H1 (cell line): ENCODE results near the gene ADAMTS14. TPM values are rescaled to one million over a fixed set of nuclear protein-coding genes. Genes with fewer than 3 reads are reported as not detected.

Source experiments
- CTCF ChIA-PET: fragments of 300-600 bp; sonication (Branson Sonifier 250); formaldehyde crosslinking; loops from one replicate; lab custom pipeline; 2021; ENCODE audit not compliant: partially characterized antibody; lab: Charles Lee
- POLR2A ChIA-PET: fragments of 300-600 bp; sonication (Branson Sonifier 250); formaldehyde crosslinking; loops from one replicate; lab custom pipeline; 2021; ENCODE audit warnings: inconsistent platforms; ENCODE audit not compliant: partially characterized antibody; lab: Charles Lee
- DNase-seq, 2 experiments: peaks; one replicate each; pipeline versions ENCODE4 v3.0.0 to v3.0.0-alpha.2; 2010 to 2022; ENCODE audit warnings: low spot score in 2 of 2, low read depth in 1 of 2, mixed read lengths in 1 of 2
- FAIRE-seq: peaks from 2 replicates; lab custom pipeline; 2011; peaks lifted over from hg19 to GRCh38; lab: Jason Lieb, UNC
- H2AFZ ChIP-seq: 2 replicates; pipeline ENCODE4 v1.8.1; 2012; ENCODE audit warnings: low read length, inconsistent platforms
- H2AK5ac ChIP-seq: 2 replicates; pipeline ENCODE4 v1.6.1; 2013; ENCODE audit warnings: low read depth, low read length
- H2BK120ac ChIP-seq: replicated peaks from 2 replicates; pipeline ENCODE3; 2013; ENCODE audit warnings: low read depth, low read length, inconsistent platforms
- H2BK12ac ChIP-seq: 2 replicates; pipeline ENCODE4 v1.6.1; 2013; ENCODE audit warnings: low read depth, low read length
- H2BK15ac ChIP-seq: 2 replicates; pipeline ENCODE4 v1.6.1; 2013; ENCODE audit warnings: low read length
- H2BK20ac ChIP-seq: 2 replicates; pipeline ENCODE4 v1.6.1; 2013; ENCODE audit warnings: low read length
- H2BK5ac ChIP-seq: 2 replicates; pipeline ENCODE4 v1.6.1; 2013; ENCODE audit warnings: low read depth, low read length
- H3K14ac ChIP-seq: 2 replicates; pipeline ENCODE4 v1.6.1; 2013; ENCODE audit warnings: inconsistent platforms; ENCODE audit not compliant: insufficient read length
- H3K18ac ChIP-seq: 2 replicates; pipeline ENCODE4 v1.6.1; 2013; ENCODE audit warnings: low read length; ENCODE audit errors: extremely low read depth
- H3K23ac ChIP-seq: 2 replicates; pipeline ENCODE4 v1.6.1; 2013; ENCODE audit warnings: inconsistent platforms; ENCODE audit not compliant: insufficient read length
- H3K23me2 ChIP-seq: 2 replicates; pipeline ENCODE4 v1.6.1; 2013; ENCODE audit warnings: low read depth, low read length
- H3K27ac ChIP-seq: 2 replicates; pipeline ENCODE4 v1.6.1; 2011; ENCODE audit warnings: low read depth, low read length, inconsistent platforms
- H3K27me3 ChIP-seq, 4 experiments: replicated peaks in 1 of 4; 1 replicate in 1 of 4; 2 replicates in 3 of 4; pipeline versions ENCODE4 v1.6.1 to v1.8.1; 2011 to 2013; ENCODE audit warnings: low read length in 3 of 4, mild to moderate bottlenecking in 3 of 4, inconsistent platforms in 2 of 4, mixed read lengths in 2 of 4, moderate library complexity in 1 of 4; ENCODE audit not compliant: control insufficient read depth in 3 of 4, insufficient read depth in 3 of 4; ENCODE audit errors: extremely low read depth in 1 of 4
- H3K36me3 ChIP-seq, 4 experiments: 2 replicates each; pipeline versions ENCODE4 v1.6.1 to v1.8.1; 2011 to 2013; ENCODE audit warnings: mild to moderate bottlenecking in 4 of 4, low read length in 3 of 4, moderate library complexity in 2 of 4, control low read depth in 1 of 4, inconsistent platforms in 1 of 4; ENCODE audit not compliant: insufficient read depth in 4 of 4, control insufficient read depth in 2 of 4
- H3K4ac ChIP-seq: replicated peaks from 2 replicates; pipeline ENCODE3; 2013; ENCODE audit warnings: low read length, low read depth, mixed read lengths, inconsistent platforms; ENCODE audit not compliant: insufficient read length
- H3K4me1 ChIP-seq, 4 experiments: replicated peaks in 1 of 4; 1 replicate in 1 of 4; 2 replicates in 3 of 4; pipeline versions ENCODE4 v1.6.1 to v1.8.1; 2011 to 2013; ENCODE audit warnings: low read length in 3 of 4, inconsistent platforms in 2 of 4, mixed read lengths in 1 of 4; ENCODE audit not compliant: insufficient read depth in 4 of 4, control insufficient read depth in 3 of 4
- H3K4me2 ChIP-seq, 2 experiments: 2 replicates each; pipeline versions ENCODE4 v1.6.1 to v1.8.1; 2011 to 2013; ENCODE audit warnings: low read depth in 2 of 2, low read length in 2 of 2, control low read depth in 1 of 2, inconsistent platforms in 1 of 2, mild to moderate bottlenecking in 1 of 2; ENCODE audit not compliant: insufficient read depth in 1 of 2
- H3K4me3 ChIP-seq, 4 experiments: fragments of 200-600, 300-600 bp in 1 of 4; sonication (generic), shearing (Covaris generic), sonication (Bioruptor Twin) in 1 of 4; 2 replicates each; pipeline versions ENCODE4 v1.5.1 to v1.8.1; 2011 to 2016; ENCODE audit warnings: low read length in 4 of 4, low read depth in 3 of 4, control low read depth in 2 of 4, inconsistent platforms in 2 of 4, mild to moderate bottlenecking in 2 of 4, mixed read lengths in 1 of 4, moderate library complexity in 1 of 4; ENCODE audit not compliant: insufficient read depth in 2 of 4; ENCODE audit errors: extremely low read depth in 1 of 4
- H3K56ac ChIP-seq: replicated peaks from 2 replicates; pipeline ENCODE3; 2013; ENCODE audit warnings: low read depth, mild to moderate bottlenecking, mixed read lengths, low read length, inconsistent platforms; ENCODE audit not compliant: insufficient read length
- H3K79me1 ChIP-seq: 2 replicates; pipeline ENCODE4 v1.6.1; 2013; ENCODE audit warnings: low read depth, low read length, control low read depth
- H3K79me2 ChIP-seq, 2 experiments: 2 replicates each; pipeline versions ENCODE4 v1.6.1 to v1.8.1; 2012 to 2013; ENCODE audit warnings: low read length in 2 of 2, mild to moderate bottlenecking in 2 of 2, inconsistent platforms in 1 of 2; ENCODE audit not compliant: insufficient read depth in 2 of 2, control insufficient read depth in 1 of 2
- H3K9ac ChIP-seq, 4 experiments: replicated peaks in 1 of 4; 1 replicate in 1 of 4; 2 replicates in 3 of 4; pipeline versions ENCODE4 v1.6.1 to v1.8.1; 2011 to 2013; ENCODE audit warnings: low read depth in 3 of 4, low read length in 3 of 4, control low read depth in 2 of 4, mild to moderate bottlenecking in 2 of 4, moderate library complexity in 2 of 4, inconsistent platforms in 1 of 4; ENCODE audit errors: extremely low read depth in 1 of 4
- H3K9me3 ChIP-seq, 2 experiments: 2 replicates each; pipeline versions ENCODE4 v1.6.1 to v1.8.1; 2012 to 2013; ENCODE audit warnings: mild to moderate bottlenecking in 2 of 2, moderate library complexity in 2 of 2, control low read depth in 1 of 2, inconsistent platforms in 1 of 2, low read depth in 1 of 2, low read length in 1 of 2, mixed read lengths in 1 of 2; ENCODE audit not compliant: insufficient read depth in 2 of 2
- H4K20me1 ChIP-seq, 2 experiments: replicated peaks in 1 of 2; 2 replicates each; pipeline versions ENCODE3 to v1.8.1; 2011 to 2013; ENCODE audit warnings: inconsistent platforms in 2 of 2, low read length in 2 of 2, mild to moderate bottlenecking in 1 of 2; ENCODE audit not compliant: insufficient read depth in 2 of 2, control insufficient read depth in 1 of 2
- H4K5ac ChIP-seq: 2 replicates; pipeline ENCODE4 v1.6.1; 2013; ENCODE audit warnings: low read length, low read depth, mixed read lengths, inconsistent platforms; ENCODE audit not compliant: insufficient read length
- H4K8ac ChIP-seq: 2 replicates; pipeline ENCODE4 v1.8.0; 2013; ENCODE audit warnings: mild to moderate bottlenecking, moderate library complexity, low read length, inconsistent platforms; ENCODE audit not compliant: insufficient read depth; ENCODE audit errors: extremely low read depth
- H4K91ac ChIP-seq: replicated peaks from 2 replicates; pipeline ENCODE3; 2013; ENCODE audit warnings: low read length, mixed read lengths, inconsistent platforms; ENCODE audit not compliant: insufficient read length
- CHD2 ChIP-seq: IDR thresholded peaks from 2 replicates; pipeline ENCODE4 v1.6.1; 2012; ENCODE audit warnings: low read length, improper control_type of control experiment
- CREB1 ChIP-seq: IDR thresholded peaks from 2 replicates; pipeline ENCODE4 v1.6.1; 2012; ENCODE audit warnings: inconsistent platforms
- FOSL1 ChIP-seq: IDR thresholded peaks from 2 replicates; pipeline ENCODE4 v1.6.1; 2011; ENCODE audit warnings: mild to moderate bottlenecking, low read depth, low read length, moderate library complexity; ENCODE audit not compliant: insufficient read depth
- POU5F1 ChIP-seq: IDR thresholded peaks from 2 replicates; pipeline ENCODE4 v1.6.1; 2011; ENCODE audit warnings: low read depth, mild to moderate bottlenecking, low read length, moderate library complexity
- RFX5 ChIP-seq: IDR thresholded peaks from 2 replicates; pipeline ENCODE4 v1.6.1; 2011; ENCODE audit warnings: low read depth, low read length, improper control_type of control experiment, borderline replicate concordance
- SAP30 ChIP-seq: fragments of 300-600 bp; sonication (generic); IDR thresholded peaks from 2 replicates; pipeline ENCODE4 v1.7.1; 2012; ENCODE audit warnings: low read length, moderate library complexity, mild to moderate bottlenecking, inconsistent platforms; ENCODE audit not compliant: insufficient read depth, insufficient replicate concordance
- SP1 ChIP-seq: IDR thresholded peaks from 2 replicates; pipeline ENCODE4 v1.6.1; 2011; ENCODE audit warnings: low read depth, low read length
- SRF ChIP-seq: IDR thresholded peaks from 2 replicates; pipeline ENCODE4 v1.6.1; 2011; ENCODE audit warnings: mild to moderate bottlenecking, low read depth, low read length, moderate library complexity
- WGBS, 2 experiments: shearing (Covaris generic) in 1 of 2; methylation state at CpG; one replicate each; pipeline versions ENCODE4 v1.1.6 to v1.1.7; 2013 to 2015; ENCODE audit warnings: low lambda C conversion rate in 2 of 2, mixed read lengths in 2 of 2, inconsistent platforms in 1 of 2, low coverage in 1 of 2, missing lambda C conversion rate in 1 of 2; ENCODE audit not compliant: insufficient replicate concordance in 2 of 2, insufficient coverage in 1 of 2, insufficient read length in 1 of 2; ENCODE audit errors: extremely low coverage in 1 of 2, missing lambda C conversion rate in 1 of 2; 5-methylcytosine and 5-hydroxymethylcytosine counted together
- polyA plus RNA-seq, 7 experiments: library from polyadenylated mRNA; depleted of rRNA in 3 of 7; stranded (reverse) in 5 of 7; unstranded in 2 of 7; fragments of >200 nt in 5 of 7; fragments of 200-250 nt in 2 of 7; gene quantifications; 1 replicate in 5 of 7; 2 replicates in 1 of 7; 4 replicates in 1 of 7; pipeline versions ENCODE4 v1.2.1 to v1.2.3, GENCODE V29; 2011 to 2013; ENCODE audit warnings: missing spikeins in 2 of 7, mixed read lengths in 2 of 7
- total RNA-seq: library from RNA; stranded (reverse); fragmentation: NEBNext Ultra II Directional; extraction: Animal tissue kit (Norgen Biotek cat#: 25700); gene quantifications from 2 replicates; pipeline ENCODE4 v1.2.1, GENCODE V29; 2021

ADAMTS14 gene
- total and polyA plus RNA-seq, 2 of the 8 experiments (the other 6 are each of a cell fraction or from before 2014, with no cell fraction given) = 2.0 to 2.3 TPM

GRCh38 chr10:70657041-70657440, 15.3 kb upstream of the ADAMTS14 start:
- H3K4me3 ChIP-seq = no peak overlapping the region
- CTCF ChIA-PET = interaction anchor here (1.3 kb wide), 2 partner anchors 83 to 103 kb away, joined by 3 to 6 read pairs; no protein-coding TSS in a partner anchor
- TF ChIP-seq FOSL1 (no peak), CHD2 (no peak), SP1 (no peak), SRF (no peak), SAP30 (no peak), CREB1 (no peak), POU5F1 (no peak), RFX5 (no peak)

More at GRCh38 chr10:70657041-70657440, 15.3 kb upstream of the ADAMTS14 start:
- Histone ChIP-seq H2AFZ (no peak overlapping the region), H4K5ac (no peak overlapping the region), H3K23ac (no peak overlapping the region), H3K23me2 (no peaks in the 10 kb centered on the region), H3K18ac (no peak overlapping the region), H2BK15ac (no peak overlapping the region), H2BK12ac (no peak overlapping the region), H3K79me1 (no peaks in the 10 kb centered on the region), H3K14ac (no peak overlapping the region), H3K4me1 (no peaks in the 10 kb centered on the region; a peak in 1 of 7 replicates), H3K36me3 (no peaks in the 10 kb centered on the region), H3K79me2 (no peaks in the 10 kb centered on the region), H3K9ac (no peak overlapping the region), H2AK5ac (no peak overlapping the region), H4K91ac (no peak overlapping the region), H3K9me3 (peaks cover 6 to 8% of the 10 kb centered on the region in 2 experiments), H2BK120ac (no peak overlapping the region), H3K27me3 (no peaks in the 10 kb centered on the region), H3K27ac (no peak overlapping the region), H2BK20ac (no peak overlapping the region), H3K4me2 (no peak overlapping the region), H4K20me1 (no peaks in the 10 kb centered on the region), H4K8ac (no peak overlapping the region), H2BK5ac (no peak overlapping the region), H3K56ac (no peak overlapping the region), H3K4ac (no peak overlapping the region)
- 94% methylated on average over 6 of the region's 6 CpGs; no CpG with 5 or more reads in 1 of the 2 experiments for WGBS, 2 experiments
- FAIRE-seq (no peak), DNase-seq (no peak)
- POLR2A ChIA-PET = no interaction called here
